ENCODE data around the gene GIPC2.
"Not testable (repeated sequence)": the region's sequence is repeated elsewhere in the genome, so short reads cannot be mapped to it uniquely, and the experiment has no call there.

The GIPC2 gene

DNA sequence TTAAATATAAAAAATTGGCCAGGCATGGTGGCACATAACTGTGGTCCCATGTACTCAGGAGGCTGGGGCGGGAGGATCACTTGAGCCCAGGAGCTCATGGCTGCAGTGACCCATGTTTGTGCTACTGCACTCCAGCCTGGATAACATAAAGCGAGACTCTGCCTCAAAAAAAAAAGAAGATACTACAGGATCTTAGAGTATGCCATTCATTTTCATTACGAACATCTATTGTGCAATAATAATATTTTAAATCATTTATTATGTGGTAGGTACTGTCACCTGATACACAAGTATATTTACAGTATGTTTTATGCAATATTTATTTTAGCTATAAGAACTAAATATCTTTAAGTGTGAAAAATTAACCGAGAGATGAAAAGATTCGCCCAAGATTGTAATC lies 9.3 kb upstream of the GIPC2 start:
- DNase-seq (ENCODE audit: low read depth in 2 of 2): no peak

DNA sequence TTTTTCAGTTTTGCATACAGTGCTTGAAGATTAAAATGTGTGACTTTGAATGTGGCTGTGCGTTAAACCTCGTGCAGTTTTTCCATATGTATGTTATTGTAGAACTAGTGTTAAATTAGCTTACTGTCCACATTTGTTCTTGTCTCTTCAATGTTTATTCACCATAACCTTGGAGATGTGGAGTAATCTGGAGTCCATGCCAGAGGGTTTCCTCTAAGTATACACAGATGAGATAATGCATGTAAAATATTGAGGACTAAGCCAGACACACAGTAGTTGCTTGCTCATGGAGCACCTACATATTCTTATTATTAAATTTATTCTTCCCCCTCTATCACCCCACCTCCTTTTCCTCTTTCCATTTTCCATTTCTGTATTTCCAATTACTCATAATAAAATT lies 7.7 kb upstream of the GIPC2 start:
- no peak for DNase-seq (ENCODE audit: low read depth in 2 of 2)

DNA sequence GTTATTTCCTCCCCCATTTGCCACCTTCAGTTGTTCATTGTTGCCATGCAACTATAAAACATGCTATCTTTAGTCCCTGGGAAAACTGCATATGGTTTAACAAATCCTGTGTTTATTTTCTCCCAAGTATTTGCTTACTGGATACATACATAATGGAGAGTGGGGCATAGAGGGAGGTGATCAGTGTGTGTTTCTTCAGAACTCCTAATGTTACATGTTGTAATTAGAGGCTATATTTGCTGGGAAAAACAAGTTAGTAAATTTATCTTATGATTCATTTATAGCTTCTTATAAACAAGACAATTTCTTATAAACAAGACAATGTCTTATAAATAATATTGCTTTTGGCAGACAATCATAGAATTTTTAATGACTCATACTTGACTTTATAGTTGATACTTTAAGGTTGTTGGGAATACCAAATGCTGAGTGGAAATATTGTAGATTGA lies 7.3 kb upstream of the GIPC2 start:
- no peak for DNase-seq (ENCODE audit: low read depth in 2 of 2)

DNA sequence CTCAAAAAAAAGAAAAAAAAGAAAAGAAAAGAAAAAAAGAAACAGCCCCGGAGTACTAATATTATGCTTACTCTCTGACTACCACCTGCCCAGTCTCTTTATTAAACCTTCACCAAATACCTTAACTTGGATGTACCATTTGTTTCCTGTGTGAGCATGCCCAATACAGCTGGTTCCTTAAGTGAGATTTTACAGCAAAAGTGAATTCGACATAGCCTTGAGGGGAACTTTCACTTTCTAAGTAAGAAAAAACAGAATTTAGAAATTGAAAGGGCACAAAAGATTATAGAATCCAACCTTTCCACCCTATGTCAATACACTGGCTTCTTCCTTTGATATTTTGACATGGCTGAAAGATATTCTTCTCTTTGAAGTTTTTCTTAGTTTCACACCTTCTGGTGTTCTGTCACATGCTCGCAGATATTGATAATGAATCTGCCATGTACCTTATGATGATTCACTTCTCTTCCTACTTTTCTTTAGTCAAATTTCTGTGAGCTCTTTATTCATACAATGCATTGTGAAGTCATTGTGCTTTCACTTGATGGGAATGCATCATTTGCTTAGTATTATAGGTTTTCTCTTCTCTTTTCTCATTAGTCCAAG lies 5.2 kb upstream of the GIPC2 start:
- no peak for DNase-seq (ENCODE audit: low read depth in 2 of 2)

DNA sequence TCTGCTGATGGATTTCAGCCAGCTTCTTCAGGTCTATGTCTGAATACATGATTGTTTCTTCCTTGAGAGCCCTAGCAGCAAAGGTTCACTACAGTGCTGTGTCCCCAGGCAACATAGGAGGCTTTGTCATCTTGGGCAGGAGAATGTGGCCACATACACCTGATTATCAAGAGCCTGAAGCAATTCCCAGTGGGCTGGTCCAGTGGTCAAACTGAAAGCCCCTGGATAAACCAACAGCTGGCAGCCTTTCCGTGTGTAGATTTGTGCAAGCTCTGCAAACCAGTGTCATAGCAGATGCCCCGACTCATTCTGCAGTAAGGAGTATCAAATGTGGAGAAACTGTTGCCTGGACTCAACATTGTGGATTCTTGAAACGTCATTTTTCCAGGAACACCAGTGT lies 2.3 kb upstream of the GIPC2 start:
- DNase-seq (ENCODE audit: low read depth in 2 of 2): no peak

DNA sequence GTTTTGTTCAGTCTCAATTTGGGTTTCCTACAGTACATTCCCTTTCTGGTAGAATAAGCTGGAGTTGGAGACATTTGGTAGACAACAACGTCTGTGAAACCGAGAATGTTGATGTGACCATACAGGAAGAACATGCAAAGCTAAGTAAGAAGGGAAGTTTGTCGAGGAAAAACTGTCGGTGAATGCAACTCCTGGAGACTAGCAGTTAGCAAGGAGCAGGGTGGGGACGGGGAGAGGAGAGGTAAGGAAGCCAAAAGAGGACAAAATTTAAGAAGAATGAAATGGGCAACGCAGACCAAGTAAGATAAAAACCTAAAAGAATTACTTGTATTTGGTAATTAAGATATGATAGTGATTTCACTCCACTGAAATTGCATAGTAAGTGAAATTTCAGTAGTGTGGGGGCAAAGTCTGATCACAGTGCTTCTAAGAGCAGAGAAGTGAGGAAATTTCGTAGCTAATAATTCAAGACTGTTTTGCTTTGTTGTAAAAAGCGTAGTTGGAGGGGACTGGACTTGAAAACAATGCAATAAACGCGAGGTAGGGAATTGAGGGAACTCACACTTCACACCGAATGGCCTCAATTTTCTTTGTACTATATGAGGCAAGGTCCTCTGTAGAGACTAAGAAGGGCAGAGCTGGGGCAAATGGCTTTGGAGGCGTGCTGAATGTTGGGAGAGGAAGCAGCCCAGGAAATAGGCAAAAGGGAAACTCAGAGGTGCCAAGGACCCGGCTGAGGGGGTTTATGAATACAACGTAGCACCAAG lies 787 bp upstream of the GIPC2 start:
- no peak for DNase-seq (ENCODE audit: low read depth in 2 of 2)

DNA sequence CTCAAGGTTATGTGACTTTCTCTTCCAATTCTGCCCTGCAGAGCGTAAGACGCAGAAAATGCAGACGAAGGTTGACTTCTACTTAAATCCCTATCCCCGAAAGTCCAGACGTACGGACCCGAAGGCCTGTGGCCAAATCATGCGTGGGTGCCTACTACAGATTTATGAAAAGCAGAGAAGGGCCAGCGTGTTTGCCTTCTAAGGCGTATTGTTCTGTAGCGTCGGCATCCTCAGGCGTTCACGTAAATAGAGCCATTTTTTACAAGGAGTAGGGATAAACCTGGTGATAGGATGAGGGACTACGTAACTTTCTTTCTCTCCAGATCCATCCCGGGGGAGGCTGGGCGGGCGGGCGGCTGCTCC lies 222 bp upstream of the GIPC2 start:
- DNase-seq (ENCODE audit: low read depth in 2 of 2): no peak

DNA sequence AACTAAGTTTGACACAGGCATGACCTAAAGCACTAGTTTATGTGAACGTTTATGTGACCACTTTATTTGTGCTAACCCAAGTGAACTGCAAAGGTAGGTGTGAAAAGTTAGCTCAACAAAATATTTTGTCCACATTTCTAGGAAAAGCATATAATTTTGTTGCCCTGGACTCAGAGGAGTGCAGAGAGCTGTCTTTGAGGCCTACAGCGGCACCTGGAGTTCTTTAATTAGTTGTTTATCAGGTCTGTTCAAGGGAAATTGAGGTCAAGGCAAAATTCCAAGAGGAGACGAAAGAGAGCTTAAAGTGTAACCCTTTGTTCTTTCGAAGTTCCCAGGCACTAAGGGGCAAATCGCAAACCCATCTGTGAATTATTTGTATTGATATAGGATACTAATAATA lies 1.3 kb downstream of the GIPC2 start:
- no peak for DNase-seq (ENCODE audit: low read depth in 2 of 2)

DNA sequence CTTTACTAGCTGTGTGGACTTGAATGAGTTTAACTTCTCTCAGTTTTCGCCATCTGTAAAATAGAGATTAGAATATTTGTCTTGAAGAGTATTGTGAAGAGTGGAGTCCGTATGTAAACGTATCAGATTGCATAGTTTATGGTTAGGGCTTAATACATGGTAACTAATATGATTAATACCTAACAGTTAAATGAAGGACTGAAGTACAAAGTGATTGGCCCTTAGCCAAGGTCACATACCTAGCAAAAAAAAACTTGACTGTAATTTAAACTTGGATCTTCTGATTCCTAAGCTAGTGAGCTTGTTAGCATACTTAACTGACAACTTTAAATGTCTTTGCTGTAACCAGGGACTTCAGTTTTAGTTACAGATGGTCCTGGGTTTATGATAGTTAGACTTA lies 1.9 kb downstream of the GIPC2 start:
- DNase-seq (ENCODE audit: low read depth in 2 of 2): no peak

DNA sequence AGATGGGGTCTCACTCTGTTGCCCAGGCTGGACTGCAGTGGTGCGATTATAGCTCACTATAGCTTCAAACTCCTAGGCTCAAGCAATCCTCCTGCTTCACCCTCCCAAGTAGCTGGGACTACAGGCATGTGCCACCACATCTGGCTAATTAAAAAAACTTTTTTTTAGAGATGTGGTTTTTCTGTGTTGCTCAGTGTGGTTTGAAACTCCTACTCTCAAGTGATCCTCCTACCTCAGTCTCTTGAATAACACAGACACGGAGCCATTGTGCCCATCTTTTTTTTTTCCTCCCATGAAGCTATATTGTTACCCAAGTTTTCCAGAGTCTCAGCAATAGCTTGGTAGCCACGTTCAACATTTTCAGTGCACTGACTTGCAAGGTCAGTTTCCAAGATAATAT lies 2.7 kb downstream of the GIPC2 start:
- DNase-seq (ENCODE audit: low read depth in 2 of 2): no peak

DNA sequence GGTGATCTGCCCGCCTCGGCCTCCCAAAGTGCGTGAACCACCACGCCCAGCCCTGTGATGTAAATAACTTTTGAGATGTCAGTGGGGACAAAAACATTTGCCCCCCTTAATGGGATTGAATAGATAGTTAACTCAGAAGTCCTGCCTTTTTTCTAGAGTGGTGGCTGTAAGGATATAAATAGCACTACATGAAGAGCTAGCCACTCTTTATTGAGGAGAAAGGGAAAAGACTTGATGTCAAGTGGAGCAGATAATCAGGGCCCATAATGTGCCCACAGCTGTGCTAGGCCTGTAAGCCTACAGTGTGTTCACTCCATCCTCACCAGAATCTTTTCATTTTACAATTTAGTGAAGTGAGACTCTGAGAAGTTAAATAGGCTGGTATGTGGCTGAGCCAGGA lies 3.6 kb downstream of the GIPC2 start:
- DNase-seq (ENCODE audit: low read depth in 2 of 2): no peak

DNA sequence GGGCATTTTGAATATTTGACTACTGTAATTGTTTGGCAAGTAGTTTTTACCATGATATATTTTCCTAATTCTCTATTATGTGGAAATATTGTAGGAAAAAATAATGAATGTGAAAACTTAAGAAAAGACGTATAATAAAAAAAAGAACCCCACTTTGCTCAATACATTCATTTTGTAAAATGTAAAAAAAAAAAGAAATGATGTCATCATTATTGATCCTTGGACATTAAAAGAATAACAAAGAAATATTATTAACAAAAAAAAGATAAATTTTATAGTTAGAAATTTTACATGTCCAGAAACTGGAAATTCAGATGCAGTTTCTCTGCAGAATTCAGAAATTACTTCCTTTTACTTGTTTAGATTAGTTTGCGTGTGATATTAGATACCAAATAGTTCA lies 5.2 kb downstream of the GIPC2 start:
- no peak for DNase-seq (ENCODE audit: low read depth in 2 of 2)

DNA sequence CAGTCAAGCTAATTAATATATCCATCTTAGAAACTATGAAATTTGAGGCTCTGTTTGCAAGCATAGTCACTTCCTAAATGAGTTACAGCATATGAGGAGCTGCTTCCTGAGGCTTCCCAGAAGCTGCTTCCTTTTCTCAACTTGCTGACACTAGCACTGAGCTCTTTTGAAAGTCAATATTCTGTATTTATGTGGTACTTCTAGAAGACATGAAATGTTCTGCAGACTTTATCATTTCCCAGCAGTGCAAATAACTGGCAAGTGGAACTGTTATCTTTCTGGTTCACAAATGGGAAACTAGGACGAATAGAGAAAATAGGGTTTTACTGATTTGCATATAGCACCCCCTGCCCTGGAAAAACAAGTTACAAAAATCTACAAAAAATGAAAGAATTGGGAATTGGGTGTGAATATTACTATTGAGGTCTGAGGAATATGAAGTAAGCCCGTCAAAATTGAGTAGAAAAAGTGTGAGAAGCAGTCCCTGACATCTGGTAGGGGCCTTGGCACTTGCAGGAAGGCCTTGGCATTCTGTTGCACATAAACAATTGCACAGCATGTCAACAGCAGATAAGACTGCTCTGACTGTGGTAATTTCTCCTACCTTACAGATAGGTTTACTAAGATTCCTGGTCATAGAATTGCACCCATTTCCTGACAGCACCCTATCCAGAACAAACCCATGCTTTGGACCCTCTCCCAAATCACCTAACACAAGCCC lies 7.1 kb downstream of the GIPC2 start:
- DNase-seq (ENCODE audit: low read depth in 2 of 2): no peak

DNA sequence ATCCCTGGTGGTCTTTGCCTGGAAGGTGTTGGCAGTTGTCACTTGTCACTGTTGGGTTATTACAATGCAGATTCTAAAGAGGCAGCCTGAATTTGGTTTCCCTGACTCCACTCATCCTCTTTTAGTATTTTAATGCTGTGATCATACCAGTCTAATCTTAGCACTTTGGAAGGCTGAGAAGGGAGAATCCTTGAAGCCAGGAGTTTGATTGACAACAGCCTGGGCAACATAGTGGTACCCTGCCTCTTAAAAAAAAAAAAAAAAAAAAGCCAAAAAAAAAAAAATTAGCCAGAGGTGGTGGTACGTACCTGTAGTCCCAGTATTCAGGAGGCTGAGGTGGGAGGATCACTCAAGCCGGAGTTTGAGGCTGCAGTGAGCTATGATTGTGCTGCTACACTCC lies 7.7 kb downstream of the GIPC2 start:
- DNase-seq (ENCODE audit: low read depth in 2 of 2): no peak

DNA sequence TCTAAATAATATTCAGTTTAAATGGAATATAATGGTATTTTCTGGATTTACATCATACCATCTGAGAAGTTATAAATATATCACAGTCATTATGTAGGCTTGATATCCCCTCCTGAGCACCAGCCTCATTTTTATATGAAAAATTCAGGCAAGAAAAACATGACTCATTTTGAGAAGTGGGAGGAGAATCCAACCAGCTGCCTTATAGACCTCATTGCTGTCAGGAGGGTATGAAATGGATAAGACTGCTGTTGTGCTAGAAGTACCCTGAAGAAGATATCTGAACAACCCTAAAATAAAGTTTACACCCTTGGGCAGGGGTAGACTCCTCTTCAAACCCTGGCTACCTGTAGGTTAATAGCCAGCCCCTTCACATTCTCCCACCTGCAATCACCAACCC lies 8.8 kb downstream of the GIPC2 start:
- no peak for DNase-seq (ENCODE audit: low read depth in 2 of 2)

DNA sequence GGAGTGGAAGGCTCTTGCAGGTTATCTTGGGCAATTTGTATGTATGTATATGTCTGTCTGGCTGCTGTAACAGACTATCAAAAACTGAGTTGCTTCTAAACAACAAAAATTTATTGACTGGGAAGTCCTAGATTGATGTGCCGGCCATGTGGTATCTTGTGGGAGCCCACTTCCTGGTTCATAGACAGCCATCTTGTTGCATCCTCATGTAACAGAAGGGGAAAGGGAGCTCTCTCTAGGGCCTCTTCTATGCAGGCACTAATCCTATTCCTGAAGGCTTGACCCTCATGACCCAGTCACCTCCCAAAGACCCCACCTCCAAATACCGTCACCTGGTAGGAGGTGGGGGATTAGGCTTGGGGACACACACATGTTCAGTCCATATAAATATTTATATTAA lies 9.2 kb downstream of the GIPC2 start:
- no peak for DNase-seq (ENCODE audit: low read depth in 2 of 2)

DNA sequence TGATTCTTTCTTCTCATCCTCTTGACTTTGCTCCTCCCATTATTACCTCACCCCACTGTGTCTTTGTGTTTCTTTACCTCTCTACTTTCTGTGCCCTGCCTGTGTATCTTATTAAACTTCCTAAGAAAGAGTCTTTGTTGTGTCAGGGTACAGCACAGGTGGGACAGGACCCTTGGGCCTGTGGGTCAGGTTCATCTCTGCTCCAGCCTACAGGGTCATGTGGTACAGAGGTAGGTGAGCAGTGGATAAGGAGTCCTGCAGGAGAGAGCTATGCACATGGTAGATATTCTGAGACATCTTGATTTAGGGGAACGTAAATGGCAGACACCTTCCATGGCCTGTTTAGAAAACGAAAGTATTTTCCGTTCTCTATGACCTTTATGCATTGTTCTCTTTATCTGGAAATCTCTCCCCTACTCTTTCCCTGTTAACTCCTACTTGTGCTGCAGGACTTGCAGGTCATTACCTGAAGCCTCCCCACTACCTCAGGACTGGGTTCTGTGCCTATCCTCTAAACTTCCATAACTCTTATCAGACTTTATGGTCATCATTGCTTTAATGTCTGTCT lies 9.9 kb downstream of the GIPC2 start:
- DNase-seq (ENCODE audit: low read depth in 2 of 2): no peak

DNA sequence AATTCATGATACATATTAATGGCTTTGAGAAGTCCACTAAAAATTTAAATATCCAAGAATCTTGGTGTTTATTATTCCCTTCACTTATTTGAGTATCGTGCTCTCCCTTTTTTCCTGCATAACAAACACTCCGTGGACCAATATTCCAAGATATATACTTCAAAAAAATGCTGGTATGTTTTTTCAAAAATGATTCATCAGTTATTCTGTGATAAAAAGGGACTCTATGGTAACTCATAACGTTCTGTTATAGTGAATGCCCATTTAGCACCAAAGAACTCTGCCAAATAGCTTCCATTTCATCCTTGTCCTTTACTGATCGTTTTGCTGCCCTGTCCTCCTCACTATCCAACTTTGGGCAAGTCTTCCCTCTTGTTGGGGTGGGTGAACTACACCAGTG lies 12.9 kb downstream of the GIPC2 start:
- no peak for DNase-seq (ENCODE audit: low read depth in 2 of 2)

DNA sequence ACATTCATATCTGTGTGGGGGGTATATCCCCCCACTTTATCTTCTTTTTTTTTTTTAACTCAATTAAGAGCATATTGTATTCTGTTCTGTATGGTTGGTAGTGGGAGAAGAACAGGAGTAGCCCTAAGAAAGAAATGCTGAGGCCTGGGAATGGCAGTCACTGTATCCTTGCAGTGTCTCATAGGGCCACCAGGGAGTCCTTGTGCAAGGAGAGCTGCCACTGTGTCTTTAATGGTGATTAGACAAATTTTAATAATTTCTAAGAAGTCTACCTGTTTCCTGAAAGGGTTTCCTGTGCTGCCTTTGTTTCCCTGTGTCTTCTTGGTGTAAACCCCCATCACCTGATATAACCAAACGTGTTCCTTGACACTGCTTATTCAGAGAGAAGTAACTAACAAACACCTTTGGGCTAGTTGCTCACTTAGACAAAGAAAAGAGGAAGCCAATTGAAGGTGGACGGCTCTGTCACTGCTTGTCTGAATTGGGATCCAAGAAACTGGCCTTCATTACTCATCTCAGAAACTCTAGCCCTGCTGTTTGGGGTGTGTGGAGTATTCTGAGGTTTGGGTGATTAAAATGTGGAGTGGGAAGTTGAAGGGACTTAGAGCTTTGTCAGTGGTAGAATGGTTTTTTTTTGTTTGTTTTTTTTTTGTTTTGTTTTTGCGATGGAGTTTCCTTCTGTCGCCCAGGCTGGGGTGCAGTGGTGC lies 15.2 kb downstream of the GIPC2 start:
- no peak for DNase-seq (ENCODE audit: low read depth in 2 of 2)

DNA sequence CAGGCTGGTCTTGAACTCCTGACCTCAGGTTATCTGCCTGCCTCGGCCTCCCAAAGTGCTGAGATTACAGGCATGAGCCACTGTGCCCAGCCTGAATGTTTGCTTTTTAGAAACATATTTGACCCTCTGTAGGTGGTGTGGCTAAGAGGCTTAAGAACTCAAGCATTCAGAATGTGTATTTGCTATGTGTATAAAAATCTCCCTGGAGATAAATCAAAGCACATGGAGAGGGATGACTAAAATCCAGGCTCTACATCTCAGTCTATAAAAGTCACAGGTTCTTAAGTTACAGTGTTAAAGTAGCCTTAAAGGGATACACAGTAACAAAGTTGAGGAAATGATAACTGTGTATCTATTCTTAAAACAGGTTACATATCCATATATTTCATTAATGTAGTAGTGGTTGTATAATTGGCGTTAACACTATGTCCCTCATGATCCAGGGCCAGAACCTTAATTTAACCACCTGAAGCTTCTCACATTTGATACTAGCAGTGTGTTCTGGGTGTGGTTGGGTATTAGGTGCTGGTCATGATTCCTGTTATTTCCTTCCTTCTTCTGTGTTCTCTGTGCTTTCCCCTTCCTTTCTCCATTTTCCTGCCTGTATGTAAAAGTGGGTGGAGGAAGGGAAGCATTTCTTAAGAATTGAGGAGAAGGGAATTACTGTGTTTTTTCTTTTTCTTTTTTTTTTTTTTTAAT lies 16.2 kb downstream of the GIPC2 start:
- DNase-seq (ENCODE audit: low read depth in 2 of 2): no peak

DNA sequence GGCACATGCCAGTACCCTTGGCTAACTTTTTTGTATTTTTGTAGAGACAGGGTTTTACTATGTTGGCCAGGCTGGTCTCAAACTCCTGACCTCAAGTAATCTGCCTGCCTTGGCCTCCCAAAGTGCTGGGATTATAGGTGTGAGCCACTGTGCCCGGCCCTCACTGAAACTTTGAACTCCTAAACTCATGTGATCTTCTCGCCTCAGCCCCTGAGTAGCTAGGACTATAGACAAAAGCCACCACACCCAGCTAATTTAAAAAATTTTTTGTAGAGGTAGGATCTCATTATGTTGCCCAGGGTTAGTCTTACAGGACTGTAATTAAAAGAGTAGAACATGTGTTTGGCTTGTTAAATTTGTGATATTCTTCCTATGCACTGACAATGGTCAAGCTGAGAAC lies 19.1 kb downstream of the GIPC2 start:
- not testable (repeated sequence) for DNase-seq (ENCODE audit: low read depth in 2 of 2)
